Activated naive CD8-positive, alpha-beta T cell (primary cell): ENCODE results near the gene ANO4.

Source experiments
- H3K27ac Mint-ChIP-seq: one replicate; pipeline ENCODE4 v1.8.0; 2021; ENCODE audit warnings: mixed read lengths
- H3K27me3 Mint-ChIP-seq: one replicate; pipeline ENCODE4 v1.8.0; 2021; ENCODE audit warnings: mixed read lengths
- H3K36me3 Mint-ChIP-seq: one replicate; pipeline ENCODE4 v1.8.0; 2021; ENCODE audit warnings: mixed read lengths
- H3K4me1 Mint-ChIP-seq: one replicate; pipeline ENCODE4 v1.8.0; 2021; ENCODE audit warnings: low read depth, mixed read lengths
- H3K4me3 Mint-ChIP-seq: one replicate; pipeline ENCODE4 v1.8.0; 2021; ENCODE audit warnings: mild to moderate bottlenecking, mixed read lengths
- H3K9me3 Mint-ChIP-seq: one replicate; pipeline ENCODE4 v1.8.0; 2021; ENCODE audit warnings: low read depth, mixed read lengths

Gene ANO4

DNA sequence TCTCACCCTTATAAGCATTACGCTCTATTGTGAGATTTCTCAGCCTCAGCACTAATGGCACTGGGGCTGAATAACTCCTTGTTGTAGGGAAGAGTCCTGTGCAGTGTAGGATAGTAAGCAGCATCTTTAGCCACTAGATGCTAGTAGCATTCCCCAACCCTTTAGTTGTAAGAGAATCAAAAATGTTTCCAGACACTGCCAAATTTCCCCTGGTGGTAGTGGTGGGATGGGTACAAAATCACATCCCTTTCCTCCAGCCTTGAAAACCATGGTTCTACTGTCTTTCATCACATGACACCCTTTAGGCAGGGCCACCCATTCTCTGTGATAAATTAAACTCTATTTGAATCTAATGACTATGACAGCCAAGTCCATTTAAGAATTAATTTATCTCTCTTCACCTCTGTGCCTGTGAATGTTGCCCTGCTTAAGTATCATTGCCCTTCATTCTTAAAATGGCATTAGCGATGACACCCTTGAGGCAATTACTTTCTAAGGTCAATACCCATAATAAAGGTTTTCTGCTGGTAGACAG lies 199.4 kb downstream of the ANO4 start:
- peaks cover 4% of the 10 kb centered on the region for H3K9me3 Mint-ChIP-seq
- H3K27me3 Mint-ChIP-seq: peaks cover under 1% of the 10 kb centered on the region
- H3K4me1 Mint-ChIP-seq: no peaks in the 10 kb centered on the region
- no peak overlapping the region for H3K27ac Mint-ChIP-seq
- no peaks in the 10 kb centered on the region for H3K36me3 Mint-ChIP-seq
- no peak overlapping the region for H3K4me3 Mint-ChIP-seq

DNA sequence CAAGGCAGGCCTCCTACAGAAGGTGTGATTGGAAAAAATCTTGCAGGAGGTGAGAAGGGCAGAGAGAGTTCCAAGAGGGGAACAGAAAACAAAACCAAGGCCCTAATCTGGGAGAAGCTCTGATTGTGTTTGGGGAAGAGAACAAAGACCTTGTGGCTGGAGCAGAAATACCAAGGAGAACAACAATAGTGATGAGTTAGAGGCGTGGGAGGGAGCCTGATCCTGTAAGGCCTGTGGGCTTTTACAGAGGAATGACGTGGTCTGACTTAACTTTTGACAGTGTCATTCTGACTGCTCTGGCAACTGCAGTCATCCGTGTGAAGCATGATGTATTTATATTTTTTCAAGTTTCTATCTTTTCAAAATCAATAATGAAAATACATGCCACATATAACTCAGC lies 200.6 kb downstream of the ANO4 start:
- Mint-ChIP-seq H3K36me3 (no peaks in the 10 kb centered on the region), H3K27ac (no peak overlapping the region), H3K4me3 (no peak overlapping the region), H3K9me3 (peaks cover 4% of the 10 kb centered on the region), H3K4me1 (no peaks in the 10 kb centered on the region), H3K27me3 (no peaks in the 10 kb centered on the region)

DNA sequence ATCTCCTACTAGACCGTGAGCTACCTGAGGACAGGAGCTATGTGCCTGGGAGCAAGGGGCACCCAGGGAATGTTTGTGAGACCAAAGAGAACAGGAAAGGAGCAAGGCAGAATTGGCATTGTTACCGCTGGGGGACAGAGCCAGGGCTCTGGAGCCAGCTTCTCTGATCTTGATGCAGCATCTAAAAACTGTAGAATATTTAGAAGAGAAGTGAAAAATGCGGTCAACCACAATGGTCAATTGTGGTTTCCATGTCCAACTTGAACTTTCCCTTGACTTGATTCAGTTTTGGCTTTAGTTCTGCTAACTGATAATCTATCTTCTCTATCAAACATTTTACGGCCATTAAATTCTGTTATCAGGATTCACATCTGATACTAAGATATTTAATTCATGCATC lies 201.2 kb downstream of the ANO4 start:
- Mint-ChIP-seq H3K4me1 (no peaks in the 10 kb centered on the region), H3K9me3 (peaks cover 1% of the 10 kb centered on the region)

DNA sequence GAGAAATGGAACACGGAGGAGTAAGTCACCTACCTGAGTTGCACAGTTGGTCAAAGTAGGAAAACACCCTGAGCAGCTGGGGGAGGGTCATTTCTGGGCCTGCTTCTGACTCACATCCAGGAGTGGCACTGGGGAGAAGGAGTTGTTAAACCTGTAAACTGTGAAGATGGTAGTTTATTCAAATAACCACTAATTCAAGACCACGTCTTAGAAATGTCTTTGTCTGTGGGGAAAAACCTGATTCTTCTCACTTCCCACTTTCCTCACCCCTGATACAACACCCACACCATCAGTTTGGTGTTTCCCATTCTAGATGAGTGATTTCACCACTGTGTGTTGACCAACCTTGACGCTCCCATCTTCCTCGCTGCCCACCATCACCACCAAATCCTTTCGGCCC lies 207.1 kb downstream of the ANO4 start:
- H3K4me3 Mint-ChIP-seq: no peak overlapping the region

More for the DNA sequence above, 201.2 kb downstream of the ANO4 start:
- Mint-ChIP-seq H3K27me3 (no peaks in the 10 kb centered on the region), H3K36me3 (no peaks in the 10 kb centered on the region), H3K27ac (no peak overlapping the region), H3K4me3 (no peak overlapping the region)

DNA sequence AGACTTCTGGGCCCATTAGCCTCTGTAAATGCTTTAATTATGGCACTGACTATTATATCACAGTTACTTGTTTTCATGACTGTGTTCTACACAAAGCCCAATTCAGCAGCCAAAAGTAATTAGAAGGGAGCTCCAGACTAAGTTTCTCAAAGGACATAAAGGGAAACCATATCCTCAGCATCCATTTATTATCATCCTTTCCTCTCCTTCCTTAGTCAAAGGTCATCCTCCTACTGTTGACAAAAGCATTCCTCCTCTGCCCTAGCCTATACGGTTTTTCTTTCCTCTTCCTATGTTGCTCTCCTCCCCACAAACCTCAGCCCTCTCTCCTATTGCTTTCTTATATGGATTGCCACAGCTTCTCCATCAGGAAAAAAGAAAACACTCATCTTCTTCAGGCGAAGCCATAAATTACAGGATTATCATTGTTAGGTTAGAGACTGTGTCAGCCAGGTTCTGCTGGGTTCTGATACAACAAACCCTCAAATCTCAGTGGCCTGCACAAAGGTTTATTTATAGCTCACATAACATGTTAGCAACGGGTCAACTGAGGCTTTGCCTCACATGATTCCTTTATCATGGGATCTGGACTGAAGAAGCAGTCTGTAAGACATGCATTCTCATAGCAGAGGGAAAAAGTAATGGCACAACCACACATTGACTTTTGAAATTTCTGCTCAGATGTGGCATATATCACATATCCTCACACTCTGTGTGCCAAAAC lies 208.3 kb downstream of the ANO4 start:
- Mint-ChIP-seq H3K4me1 (no peaks in the 10 kb centered on the region), H3K27ac (no peak overlapping the region), H3K9me3 (no peaks in the 10 kb centered on the region), H3K36me3 (no peaks in the 10 kb centered on the region), H3K27me3 (peaks cover 3% of the 10 kb centered on the region), H3K4me3 (no peak overlapping the region)

More for the DNA sequence above, 207.1 kb downstream of the ANO4 start:
- H3K4me1 Mint-ChIP-seq: no peaks in the 10 kb centered on the region
- no peaks in the 10 kb centered on the region for H3K9me3 Mint-ChIP-seq
- H3K27me3 Mint-ChIP-seq: peaks cover 3% of the 10 kb centered on the region
- H3K36me3 Mint-ChIP-seq: no peaks in the 10 kb centered on the region
- no peak overlapping the region for H3K27ac Mint-ChIP-seq

DNA sequence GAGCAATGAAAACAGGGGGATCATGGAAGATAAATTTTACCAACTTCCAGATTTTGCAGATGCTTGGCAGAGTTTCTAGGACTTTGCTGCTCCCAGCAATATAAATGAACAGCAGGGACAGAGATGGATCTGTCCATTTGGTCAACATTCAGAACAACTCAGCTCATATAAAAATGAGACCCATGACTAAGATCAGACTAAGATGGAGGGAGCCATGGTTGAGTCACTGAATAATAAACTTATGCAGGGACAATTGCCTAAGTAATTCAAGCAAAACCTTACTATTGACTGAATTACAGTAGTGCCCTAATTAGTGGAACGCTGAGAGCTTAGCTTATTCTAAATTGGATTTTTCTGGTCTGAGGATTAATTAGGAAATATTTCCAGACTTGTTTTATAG lies 210.3 kb downstream of the ANO4 start:
- H3K36me3 Mint-ChIP-seq: no peaks in the 10 kb centered on the region
- H3K4me1 Mint-ChIP-seq: no peaks in the 10 kb centered on the region
- peaks cover 5% of the 10 kb centered on the region for H3K9me3 Mint-ChIP-seq
- H3K27me3 Mint-ChIP-seq: peaks cover 3% of the 10 kb centered on the region
- no peak overlapping the region for H3K27ac Mint-ChIP-seq
- H3K4me3 Mint-ChIP-seq: no peak overlapping the region

DNA sequence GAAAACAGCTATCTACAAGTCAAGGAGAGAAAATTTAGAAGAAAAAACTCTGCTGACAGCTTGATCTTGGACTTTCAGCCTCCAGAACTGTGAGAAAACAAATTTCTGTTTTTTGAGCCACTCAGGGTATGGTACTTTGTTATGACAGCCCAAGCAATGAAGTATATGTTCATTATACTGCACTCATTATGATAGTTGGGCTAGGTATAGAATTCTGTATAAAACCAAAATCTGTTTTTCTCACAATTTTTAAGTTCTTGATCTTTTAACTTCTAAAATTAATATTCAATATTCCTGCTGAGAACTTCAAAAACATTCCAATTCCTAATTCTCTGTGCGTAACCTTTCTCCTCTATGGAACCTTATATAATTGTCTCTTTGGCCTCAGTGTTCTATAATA lies 214.7 kb downstream of the ANO4 start:
- Mint-ChIP-seq H3K27ac (no peak overlapping the region), H3K27me3 (no peaks in the 10 kb centered on the region), H3K9me3 (peaks cover 5% of the 10 kb centered on the region), H3K36me3 (no peaks in the 10 kb centered on the region), H3K4me3 (no peak overlapping the region), H3K4me1 (no peaks in the 10 kb centered on the region)

DNA sequence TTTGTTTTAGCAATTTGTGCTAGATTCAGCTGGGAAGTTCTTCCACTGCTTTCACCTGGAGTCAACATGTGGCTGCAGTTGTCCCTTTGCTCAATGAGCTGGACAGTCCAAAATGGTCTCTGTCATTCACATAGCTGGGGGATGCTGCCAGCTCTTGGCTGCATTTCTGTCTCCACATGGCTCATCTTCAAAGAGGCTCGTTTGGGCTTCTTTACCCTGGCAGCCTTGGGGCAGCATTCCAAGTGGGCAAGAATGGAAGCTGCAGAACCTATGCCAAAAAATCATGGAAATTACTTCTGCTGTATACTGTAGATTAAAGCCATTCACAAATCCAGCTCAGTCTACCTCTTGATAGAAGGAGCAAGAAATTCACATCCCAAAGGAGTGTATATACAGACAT lies 216.3 kb downstream of the ANO4 start:
- Mint-ChIP-seq H3K9me3 (peaks cover 5% of the 10 kb centered on the region), H3K4me1 (no peaks in the 10 kb centered on the region), H3K27me3 (peaks cover 3% of the 10 kb centered on the region), H3K4me3 (no peak overlapping the region), H3K27ac (no peak overlapping the region), H3K36me3 (no peaks in the 10 kb centered on the region)

DNA sequence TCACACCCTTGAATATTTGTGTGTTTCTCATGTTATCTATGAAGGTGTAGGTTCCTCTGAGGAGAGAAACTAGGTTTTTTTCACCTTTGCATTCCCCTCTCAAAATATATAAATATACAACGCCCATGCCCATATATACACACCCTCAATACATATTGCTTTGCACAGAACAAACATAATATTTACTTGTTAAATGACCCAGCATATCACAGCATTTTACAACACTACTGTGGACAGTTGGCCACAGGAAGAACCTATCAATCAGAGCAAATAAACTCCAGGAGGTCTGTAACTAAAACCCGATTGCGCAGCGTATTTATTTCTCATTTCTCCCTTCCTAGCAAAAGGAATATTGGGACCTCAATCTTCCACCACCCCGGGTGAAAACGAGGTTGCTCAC lies 219.4 kb downstream of the ANO4 start:
- Mint-ChIP-seq H3K9me3 (peaks cover 4% of the 10 kb centered on the region), H3K4me3 (no peak overlapping the region), H3K4me1 (no peaks in the 10 kb centered on the region), H3K27ac (no peak overlapping the region), H3K27me3 (peaks cover 3% of the 10 kb centered on the region), H3K36me3 (no peaks in the 10 kb centered on the region)

DNA sequence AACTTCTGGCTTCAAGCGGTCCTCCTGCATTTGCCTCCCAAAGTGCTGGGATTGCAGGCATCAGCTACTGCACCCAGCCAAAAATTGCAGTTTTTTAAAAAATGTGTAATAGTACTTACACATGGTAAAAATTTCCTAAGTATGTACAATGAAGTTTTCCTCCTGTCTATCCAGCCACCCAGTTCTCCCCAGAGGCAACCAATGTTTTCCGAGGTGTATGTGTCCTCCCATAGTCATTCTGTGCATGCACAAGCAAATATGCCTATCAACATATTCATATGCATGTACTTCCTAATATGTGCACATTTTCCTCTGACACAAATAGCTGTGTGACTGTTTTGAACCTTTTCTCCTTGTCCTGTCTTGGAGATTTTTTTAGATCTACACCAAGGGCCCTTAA lies 220.5 kb downstream of the ANO4 start:
- peaks cover 3% of the 10 kb centered on the region for H3K27me3 Mint-ChIP-seq
- H3K9me3 Mint-ChIP-seq: peaks cover 3% of the 10 kb centered on the region
- no peaks in the 10 kb centered on the region for H3K36me3 Mint-ChIP-seq

DNA sequence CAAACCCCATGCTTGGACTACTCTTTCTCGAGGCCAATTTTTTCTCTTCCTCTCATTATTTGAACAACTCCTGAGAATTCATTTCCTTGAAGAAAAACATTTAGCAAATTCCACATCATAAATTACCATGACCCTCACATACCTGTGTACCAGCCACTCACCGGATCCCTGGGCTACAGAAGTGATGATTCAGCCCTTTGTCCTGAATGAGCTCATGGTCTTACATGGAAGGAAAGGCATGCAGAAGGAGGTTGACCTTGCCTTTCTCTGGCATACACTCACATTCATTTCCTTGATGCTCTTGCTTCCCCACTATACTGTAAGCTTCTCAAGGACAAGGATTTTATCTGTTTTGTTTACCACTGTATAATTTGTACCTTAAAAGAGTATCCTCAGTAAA lies 224.0 kb downstream of the ANO4 start:
- H3K4me3 Mint-ChIP-seq: no peak overlapping the region
- H3K4me1 Mint-ChIP-seq: no peaks in the 10 kb centered on the region
- H3K9me3 Mint-ChIP-seq: peaks cover 3% of the 10 kb centered on the region
- H3K27me3 Mint-ChIP-seq: peaks cover 3% of the 10 kb centered on the region
- H3K36me3 Mint-ChIP-seq: no peaks in the 10 kb centered on the region
- no peak overlapping the region for H3K27ac Mint-ChIP-seq

More for the DNA sequence above, 220.5 kb downstream of the ANO4 start:
- H3K4me1 Mint-ChIP-seq: no peaks in the 10 kb centered on the region
- H3K27ac Mint-ChIP-seq: no peak overlapping the region
- no peak overlapping the region for H3K4me3 Mint-ChIP-seq

DNA sequence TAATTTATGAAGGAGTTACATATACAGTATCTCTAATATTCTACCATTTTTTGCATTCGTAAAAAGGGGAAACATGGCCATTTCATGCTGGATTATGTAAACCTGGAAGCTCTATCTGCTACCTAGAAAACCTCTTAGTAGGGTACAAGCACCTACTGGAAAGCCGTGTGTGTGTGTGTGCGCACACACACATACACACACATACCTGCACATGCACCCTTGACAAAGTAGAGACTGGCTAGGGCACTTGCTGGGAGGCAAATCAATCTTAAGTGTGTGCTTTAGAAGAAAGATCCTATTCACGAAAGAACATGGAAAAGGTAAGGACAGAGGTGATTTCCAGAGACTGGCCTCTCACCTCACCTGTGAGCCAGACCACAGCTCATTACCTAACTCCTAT lies 224.6 kb downstream of the ANO4 start:
- peaks cover 3% of the 10 kb centered on the region for H3K27me3 Mint-ChIP-seq
- no peaks in the 10 kb centered on the region for H3K36me3 Mint-ChIP-seq
- H3K27ac Mint-ChIP-seq: no peak overlapping the region

DNA sequence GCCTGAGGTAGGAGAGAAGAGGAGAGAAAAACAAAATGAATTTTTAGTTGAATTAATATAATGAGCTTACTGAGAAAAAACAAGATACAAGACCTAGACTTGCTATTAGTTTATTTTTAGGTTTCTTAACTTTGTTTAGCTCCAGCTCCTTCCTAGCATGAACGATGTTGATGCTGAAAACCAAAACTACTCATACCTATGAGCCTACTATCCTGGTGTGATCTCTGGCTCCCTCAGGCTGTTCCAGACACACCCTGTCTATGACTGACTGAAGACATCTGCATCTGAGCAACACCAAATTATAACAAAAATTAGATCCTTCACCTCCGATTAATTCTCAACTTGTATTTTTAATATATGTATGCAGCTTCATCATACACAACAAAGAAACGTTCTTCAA lies 225.1 kb downstream of the ANO4 start:
- H3K27ac Mint-ChIP-seq: no peak overlapping the region
- H3K4me3 Mint-ChIP-seq: no peak overlapping the region
- peaks cover 3% of the 10 kb centered on the region for H3K9me3 Mint-ChIP-seq
- no peaks in the 10 kb centered on the region for H3K36me3 Mint-ChIP-seq
- peaks cover 3% of the 10 kb centered on the region for H3K27me3 Mint-ChIP-seq
- H3K4me1 Mint-ChIP-seq: no peaks in the 10 kb centered on the region

More for the DNA sequence above, 224.6 kb downstream of the ANO4 start:
- Mint-ChIP-seq H3K4me1 (no peaks in the 10 kb centered on the region), H3K4me3 (no peak overlapping the region), H3K9me3 (peaks cover 3% of the 10 kb centered on the region)

DNA sequence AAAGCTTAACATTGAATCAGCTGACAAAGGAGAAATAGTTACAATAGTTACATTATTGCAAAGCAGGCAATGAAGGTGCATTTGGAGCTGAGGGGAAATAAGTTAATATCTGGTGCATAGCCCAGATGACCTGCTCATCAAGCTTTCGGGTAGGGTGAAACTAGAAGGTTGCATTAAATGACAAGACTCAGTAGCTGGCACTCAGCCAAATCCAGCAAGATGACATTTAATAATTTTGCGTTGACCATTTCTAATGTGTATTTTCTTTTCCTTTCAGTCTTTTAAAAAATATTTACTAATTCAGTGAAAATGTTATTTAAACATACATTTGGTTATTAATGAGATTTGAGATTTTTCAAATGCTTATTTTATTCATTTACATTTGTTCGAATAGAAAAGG lies 226.9 kb downstream of the ANO4 start:
- Mint-ChIP-seq H3K4me3 (no peak overlapping the region), H3K36me3 (no peaks in the 10 kb centered on the region), H3K27ac (no peak overlapping the region), H3K9me3 (peaks cover 8% of the 10 kb centered on the region), H3K4me1 (no peaks in the 10 kb centered on the region), H3K27me3 (no peaks in the 10 kb centered on the region)

DNA sequence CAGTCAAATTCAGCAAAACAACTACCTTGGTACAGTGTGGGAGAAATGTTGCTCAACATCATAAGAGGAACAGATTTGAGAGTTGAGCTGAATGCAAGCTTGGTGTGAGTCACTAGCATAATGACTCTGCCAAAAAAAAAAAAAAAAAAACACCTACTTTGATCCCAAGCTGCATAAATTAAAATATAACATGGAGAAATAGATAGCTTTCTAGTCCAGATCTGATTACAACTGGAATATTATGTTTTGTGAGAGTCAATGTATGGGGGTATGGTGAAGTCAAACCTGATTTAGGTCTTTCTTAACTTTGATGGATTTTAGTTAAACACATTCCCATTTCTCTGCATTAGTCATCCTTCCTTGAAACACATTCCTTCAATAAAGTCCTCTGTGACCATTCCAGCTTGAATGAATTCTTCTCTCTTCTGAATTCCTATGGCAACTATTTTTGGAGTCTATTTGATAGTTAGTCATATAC lies 227.4 kb downstream of the ANO4 start:
- Mint-ChIP-seq H3K27ac (no peak overlapping the region), H3K27me3 (no peaks in the 10 kb centered on the region), H3K4me1 (no peaks in the 10 kb centered on the region), H3K36me3 (no peaks in the 10 kb centered on the region), H3K9me3 (peaks cover 8% of the 10 kb centered on the region), H3K4me3 (no peak overlapping the region)

DNA sequence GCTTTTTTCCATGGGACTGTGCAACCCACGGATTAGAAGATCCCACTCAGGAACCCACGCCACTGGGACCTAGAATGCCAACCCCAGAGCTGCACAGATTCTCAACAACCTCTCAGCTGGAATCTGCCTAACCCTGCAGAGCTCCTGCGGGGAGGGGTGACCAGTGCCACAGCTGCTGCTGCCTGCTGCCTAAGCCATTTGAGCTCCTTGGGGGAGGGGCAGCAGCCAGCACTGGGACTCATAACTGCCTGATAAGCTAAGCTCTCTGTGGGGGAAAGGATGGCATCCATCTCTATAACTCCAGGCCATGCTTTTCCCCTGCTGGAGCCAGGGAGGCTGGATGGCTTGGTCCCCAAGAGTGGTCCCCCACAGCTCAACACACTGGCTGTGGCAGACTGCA lies 232.6 kb downstream of the ANO4 start:
- H3K27ac Mint-ChIP-seq: no peak overlapping the region
- H3K4me1 Mint-ChIP-seq: no peaks in the 10 kb centered on the region
- H3K27me3 Mint-ChIP-seq: no peaks in the 10 kb centered on the region
- no peak overlapping the region for H3K4me3 Mint-ChIP-seq
- no peaks in the 10 kb centered on the region for H3K36me3 Mint-ChIP-seq
- H3K9me3 Mint-ChIP-seq: peaks cover 22% of the 10 kb centered on the region
